Prostate gland (tissue), 2 donors: ENCODE measurements around the gene NR5A2. TPM values are rescaled to one million over a fixed set of nuclear protein-coding genes. Genes with fewer than 3 reads are reported as not detected.

ENCODE experiments used
- DNase-seq: peaks from one replicate; pipeline ENCODE4 v3.0.0-alpha.2; 2019; ENCODE audit warnings: low spot score
- H3K27ac ChIP-seq, 2 donors: fragments of 200-600 bp; sonication (generic); 2 replicates each; pipeline ENCODE4 v1.5.1; 2017 to 2019
- H3K27me3 ChIP-seq: fragments of 200-600 bp; sonication (generic); replicated peaks from 2 replicates; pipeline ENCODE4 v1.5.1; 2019; ENCODE audit not compliant: insufficient read depth
- H3K36me3 ChIP-seq, 2 donors: fragments of 200-600 bp; sonication (generic); 1 replicate in 1 of 2; 2 replicates in 1 of 2; pipeline versions ENCODE4 v1.5.1 to v1.8.1; 2017 to 2019
- H3K4me1 ChIP-seq: fragments of 200-600 bp; sonication (generic); replicated peaks from 2 replicates; pipeline ENCODE4 v1.5.1; 2019
- H3K4me3 ChIP-seq, 2 donors: fragments of 200-600 bp; sonication (generic); 2 replicates each; pipeline ENCODE4 v1.5.1; 2017 to 2019
- H3K9me3 ChIP-seq: fragments of 200-600 bp; sonication (generic); 2 replicates; pipeline ENCODE4 v1.5.1; 2017
- POLR2A ChIP-seq: fragments of 450-650 bp; IDR thresholded peaks from one replicate; pipeline ENCODE4 v1.6.1; 2016; ENCODE audit warnings: antibody characterized with exemption, mild to moderate bottlenecking
- POLR2AphosphoS5 ChIP-seq: sonication (generic); formaldehyde crosslinking; IDR thresholded peaks from one replicate; pipeline ENCODE4 v1.6.1; 2017; ENCODE audit warnings: antibody characterized with exemption
- WGBS: methylation state at CpG from one replicate; pipeline ENCODE4 v1.1.5; 2018; 5-methylcytosine and 5-hydroxymethylcytosine counted together
- intact Hi-C: fragments of 100-400 bp; cut with DNase I; formaldehyde crosslinking; loops from one replicate; pipeline ENCODE4 v1.14.2; 2022
- total RNA-seq, 2 donors: library from RNA; depleted of rRNA; stranded (reverse); fragments of >200 nt; gene quantifications; one replicate each; pipeline ENCODE4 v1.1.0, GENCODE V29; 2016
- TF ChIP-seq, protein P1 (sequence below), 4 experiments: fragments of 200-600 bp in 2 of 4; fragments of 450-650 bp in 2 of 4; sonication (generic) in 2 of 4; IDR thresholded peaks; 1 replicate in 3 of 4; 2 replicates in 1 of 4; pipeline ENCODE4 v1.5.1; 2016 to 2019; ENCODE audit warnings: antibody characterized with exemption in 4 of 4, mild to moderate bottlenecking in 2 of 4, moderate library complexity in 2 of 4

NR5A2 gene
- total RNA-seq, 2 donors from 2014 or later, result 0.87 to 2.7 TPM

DNA sequence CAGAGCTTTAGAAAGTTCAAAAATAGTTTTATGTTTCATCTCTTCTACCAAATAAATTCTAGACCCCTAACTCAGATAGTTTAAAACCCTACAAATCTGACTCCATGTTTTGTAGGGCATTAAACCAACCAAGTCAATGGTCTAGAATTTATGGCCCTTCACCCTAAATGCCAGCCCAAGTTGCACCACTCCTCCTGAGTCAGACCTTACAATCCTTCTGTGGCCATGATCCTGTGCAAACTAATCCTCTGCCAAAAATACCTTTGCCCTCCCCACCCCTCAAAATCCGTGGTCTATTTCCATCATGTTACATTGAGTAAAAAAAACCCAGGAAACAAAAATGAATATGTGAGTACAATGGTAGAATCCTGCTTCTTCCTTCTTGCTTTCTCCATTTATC, 179.3 kb downstream of the NR5A2 start:
- Histone ChIP-seq H3K9me3 (no peaks in the 10 kb centered on the region), H3K4me1 (no peaks in the 10 kb centered on the region), H3K27me3 (no peaks in the 10 kb centered on the region), H3K27ac (no peak overlapping the region), H3K36me3 (no peaks in the 10 kb centered on the region), H3K4me3 (no peak overlapping the region)
- DNase-seq, result no peak
- 15% methylated on average over 1 of the region's 1 CpG for WGBS
- intact Hi-C loops, result no loop called here
- TF ChIP-seq, protein P1, sequence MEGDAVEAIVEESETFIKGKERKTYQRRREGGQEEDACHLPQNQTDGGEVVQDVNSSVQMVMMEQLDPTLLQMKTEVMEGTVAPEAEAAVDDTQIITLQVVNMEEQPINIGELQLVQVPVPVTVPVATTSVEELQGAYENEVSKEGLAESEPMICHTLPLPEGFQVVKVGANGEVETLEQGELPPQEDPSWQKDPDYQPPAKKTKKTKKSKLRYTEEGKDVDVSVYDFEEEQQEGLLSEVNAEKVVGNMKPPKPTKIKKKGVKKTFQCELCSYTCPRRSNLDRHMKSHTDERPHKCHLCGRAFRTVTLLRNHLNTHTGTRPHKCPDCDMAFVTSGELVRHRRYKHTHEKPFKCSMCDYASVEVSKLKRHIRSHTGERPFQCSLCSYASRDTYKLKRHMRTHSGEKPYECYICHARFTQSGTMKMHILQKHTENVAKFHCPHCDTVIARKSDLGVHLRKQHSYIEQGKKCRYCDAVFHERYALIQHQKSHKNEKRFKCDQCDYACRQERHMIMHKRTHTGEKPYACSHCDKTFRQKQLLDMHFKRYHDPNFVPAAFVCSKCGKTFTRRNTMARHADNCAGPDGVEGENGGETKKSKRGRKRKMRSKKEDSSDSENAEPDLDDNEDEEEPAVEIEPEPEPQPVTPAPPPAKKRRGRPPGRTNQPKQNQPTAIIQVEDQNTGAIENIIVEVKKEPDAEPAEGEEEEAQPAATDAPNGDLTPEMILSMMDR (IDR thresholded peaks at IDR 0.05), result no peak
- no peak for TF ChIP-seq POLR2A
- no peak for TF ChIP-seq POLR2AphosphoS5

DNA sequence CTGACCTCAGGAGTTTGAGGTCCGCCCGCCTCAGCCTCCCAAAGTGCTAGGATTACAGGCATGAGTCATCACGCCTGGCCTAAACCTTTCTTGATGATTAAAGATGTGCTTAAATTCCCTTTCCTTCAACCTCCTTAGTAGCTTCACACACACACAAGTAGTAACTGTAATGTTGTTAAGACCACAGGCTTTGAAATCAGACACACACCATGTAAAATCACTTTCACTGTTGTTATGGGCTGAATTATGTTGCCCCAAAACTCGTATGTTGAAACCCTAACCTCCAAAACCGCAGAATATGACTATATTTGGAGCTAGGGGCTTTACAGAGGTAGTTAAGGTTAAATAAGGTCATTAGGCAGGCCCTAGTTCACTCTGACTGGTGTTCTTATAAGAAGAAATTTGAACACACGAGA, 180.2 kb downstream of the NR5A2 start:
- no peak overlapping the region for H3K27ac ChIP-seq
- 69% methylated on average over 6 of the region's 6 CpGs for WGBS
- H3K9me3 ChIP-seq, result no peaks in the 10 kb centered on the region
- intact Hi-C loops, result no loop called here
- H3K36me3 ChIP-seq, result no peaks in the 10 kb centered on the region
- no peaks in the 10 kb centered on the region for H3K27me3 ChIP-seq
- TF ChIP-seq, protein P1 (IDR thresholded peaks at IDR 0.05), result no peak
- no peak for TF ChIP-seq POLR2AphosphoS5
- TF ChIP-seq POLR2A, result no peak
- no peaks in the 10 kb centered on the region for H3K4me1 ChIP-seq
- DNase-seq, result no peak
- no peak overlapping the region for H3K4me3 ChIP-seq

DNA sequence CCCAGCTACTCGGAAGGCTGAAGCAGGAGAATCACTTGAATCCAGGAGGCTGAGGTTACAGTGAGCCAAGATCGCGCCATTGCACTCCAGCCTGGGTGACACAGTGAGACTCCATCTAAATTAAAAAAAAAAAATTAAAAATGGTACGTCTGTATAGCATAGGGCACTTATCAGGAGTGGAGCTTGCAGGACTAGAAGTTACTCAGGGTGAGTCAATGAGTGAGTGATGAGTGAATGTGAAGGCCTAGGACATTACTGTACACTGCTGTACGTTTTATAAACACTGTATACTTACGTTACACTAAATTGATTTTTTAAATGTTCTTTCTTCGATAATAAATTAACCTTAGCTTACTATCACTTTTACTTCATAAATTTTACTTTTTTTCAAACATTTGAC, 183.6 kb downstream of the NR5A2 start:
- H3K36me3 ChIP-seq, result no peaks in the 10 kb centered on the region
- no peak overlapping the region for H3K27ac ChIP-seq
- WGBS, result 73% methylated on average over 7 of the region's 7 CpGs
- TF ChIP-seq POLR2A, result no peak
- TF ChIP-seq, protein P1 (IDR thresholded peaks at IDR 0.05), result no peak
- TF ChIP-seq POLR2AphosphoS5, result no peak
- intact Hi-C loops, result no loop called here
- H3K4me3 ChIP-seq, result no peak overlapping the region
- H3K9me3 ChIP-seq, result no peaks in the 10 kb centered on the region
- no peak for DNase-seq
- H3K4me1 ChIP-seq, result no peaks in the 10 kb centered on the region
- no peaks in the 10 kb centered on the region for H3K27me3 ChIP-seq

DNA sequence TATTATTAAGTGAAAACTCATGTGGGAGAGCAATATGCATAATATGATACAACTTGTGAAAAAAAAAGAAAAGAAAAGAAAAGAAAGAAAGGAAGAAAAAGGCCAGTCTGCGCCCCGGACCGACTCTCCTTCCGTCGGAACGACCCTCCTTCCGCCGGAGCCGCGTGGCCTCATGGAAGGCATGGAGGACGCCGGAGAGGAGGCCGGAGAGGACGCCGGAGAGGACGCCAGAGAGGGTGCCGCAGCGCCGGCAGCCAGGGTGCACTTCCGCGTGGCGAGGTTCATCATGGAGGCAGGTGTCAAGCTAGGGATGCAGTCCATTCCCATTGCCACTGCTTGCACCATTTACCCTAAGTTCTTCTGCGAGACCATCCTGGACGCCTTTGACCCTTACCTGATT, 185.9 kb downstream of the NR5A2 start:
- TF ChIP-seq POLR2A (no peak), POLR2AphosphoS5 (no peak)
- TF ChIP-seq, protein P1 (IDR thresholded peaks at IDR 0.05), result no peak
- 95% methylated on average over 23 of the region's 24 CpGs for WGBS
- intact Hi-C loops, result no loop called here

DNA sequence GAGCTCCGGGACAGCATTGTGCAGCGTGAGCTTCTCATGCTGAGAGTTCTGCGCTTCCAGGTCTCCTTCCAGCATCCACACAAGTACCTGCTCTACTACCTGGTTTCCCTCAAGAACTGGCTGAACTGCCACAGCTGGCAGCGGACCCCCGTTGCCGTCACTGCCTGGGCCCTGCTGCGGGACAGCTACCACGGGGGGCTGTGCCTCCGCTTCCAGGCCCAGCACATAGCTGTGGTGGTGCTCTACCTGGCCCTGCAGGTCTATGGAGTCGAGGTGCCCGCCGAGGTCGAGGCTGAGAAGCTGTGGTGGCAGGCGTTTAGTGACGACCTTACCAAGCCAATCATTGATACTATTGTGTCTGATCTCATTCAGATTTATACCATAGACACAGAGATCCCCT, 186.4 kb downstream of the NR5A2 start:
- no peak overlapping the region for H3K27ac ChIP-seq
- no peaks in the 10 kb centered on the region for H3K27me3 ChIP-seq
- no peak overlapping the region for H3K4me3 ChIP-seq
- no peak for DNase-seq
- no peaks in the 10 kb centered on the region for H3K9me3 ChIP-seq
- WGBS, result 99% methylated on average over 15 of the region's 15 CpGs
- intact Hi-C loops, result no loop called here
- TF ChIP-seq, protein P1 (IDR thresholded peaks at IDR 0.05), result no peak
- TF ChIP-seq POLR2AphosphoS5 (no peak), POLR2A (no peak)
- H3K36me3 ChIP-seq, result no peaks in the 10 kb centered on the region
- no peaks in the 10 kb centered on the region for H3K4me1 ChIP-seq

More for the DNA sequence above, 185.9 kb downstream of the NR5A2 start:
- no peaks in the 10 kb centered on the region for H3K36me3 ChIP-seq
- H3K9me3 ChIP-seq, result no peaks in the 10 kb centered on the region
- no peak for DNase-seq
- no peak overlapping the region for H3K4me3 ChIP-seq
- H3K4me1 ChIP-seq, result no peaks in the 10 kb centered on the region
- H3K27me3 ChIP-seq, result no peaks in the 10 kb centered on the region
- no peak overlapping the region for H3K27ac ChIP-seq
